Left ventricle myocardium inferior (tissue), 1 donor: ENCODE results near the gene NRG3. TPM values are rescaled to one million over a fixed set of nuclear protein-coding genes. Genes with fewer than 3 reads are reported as not detected.

Experiments used
- DNase-seq: peaks from one replicate; pipeline ENCODE4 v3.0.0-alpha.2; 2020
- H3K27ac ChIP-seq: fragments of 200-600 bp; replicated peaks from 2 replicates; pipeline ENCODE4 v1.8.0; 2021
- H3K27me3 ChIP-seq: fragments of 200-600 bp; 2 replicates; pipeline ENCODE4 v1.8.0; 2021; ENCODE audit warnings: low read depth
- H3K36me3 ChIP-seq: fragments of 200-600 bp; 2 replicates; pipeline ENCODE4 v1.8.0; 2021
- H3K4me1 ChIP-seq: fragments of 200-600 bp; 2 replicates; pipeline ENCODE4 v1.8.0; 2021
- H3K4me3 ChIP-seq: fragments of 200-600 bp; 2 replicates; pipeline ENCODE4 v1.8.0; 2021; ENCODE audit warnings: mild to moderate bottlenecking, moderate library complexity
- H3K9me3 ChIP-seq: fragments of 200-600 bp; replicated peaks from 2 replicates; pipeline ENCODE4 v1.8.0; 2021
- intact Hi-C: fragments of 100-400 bp; cut with micrococcal nuclease; formaldehyde crosslinking; loops from one replicate; pipeline ENCODE4 v1.11.0; 2022
- total RNA-seq: library from RNA; stranded (reverse); fragmentation: NEBNext Ultra II Directional; extraction: Animal tissue kit (Norgen Biotek cat#: 25700); gene quantifications from one replicate; pipeline ENCODE4 v1.2.1, GENCODE V29; 2021
- TF ChIP-seq, protein P1 (sequence below): fragments of 200-600 bp; IDR thresholded peaks from 2 replicates; pipeline ENCODE4 v1.8.0; 2021; ENCODE audit warnings: antibody characterized with exemption, mild to moderate bottlenecking, borderline replicate concordance
- donor health status: DM: no; HTN: yes; CAD: no; lungs with severe emphysema.

Gene NRG3
- total RNA-seq, 1 donor from 2014 or later = 0.11 TPM

DNA sequence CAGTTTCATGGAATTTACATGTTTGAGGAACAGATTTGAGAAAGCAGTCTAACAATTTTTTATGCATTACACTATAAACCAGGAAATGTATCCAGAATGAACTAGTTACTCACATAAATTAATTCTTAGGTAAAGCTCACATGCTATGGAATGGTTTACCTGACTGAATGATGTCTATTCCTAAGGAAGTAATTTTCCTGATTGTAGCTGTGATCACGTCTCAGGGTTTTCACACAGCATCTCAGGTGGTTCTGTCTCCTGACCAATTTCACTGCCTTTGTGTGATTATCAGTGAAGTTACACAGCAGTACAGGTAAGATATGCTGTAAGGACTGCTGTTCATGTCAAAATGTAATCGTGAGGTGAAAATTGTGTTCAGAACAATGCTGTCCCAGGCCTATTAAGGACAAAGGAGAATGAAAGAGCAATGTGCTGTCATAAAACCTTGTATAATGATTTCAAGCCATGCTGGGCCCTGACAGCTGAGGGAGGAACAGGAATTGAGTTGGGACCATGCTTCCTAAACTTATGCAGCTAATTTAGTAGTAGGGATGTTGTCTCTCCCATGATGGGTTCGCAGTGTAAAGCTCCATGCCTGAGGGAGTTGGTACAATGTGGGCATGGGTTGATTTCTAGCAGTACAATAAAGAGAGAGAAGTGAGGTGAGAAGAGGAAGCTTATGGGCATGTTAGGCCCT lies 631.8 kb downstream of the NRG3 start:
- intact Hi-C loops = no loop called here
- H3K36me3 ChIP-seq = no peaks in the 10 kb centered on the region
- H3K27me3 ChIP-seq = no peaks in the 10 kb centered on the region
- H3K4me3 ChIP-seq = no peak overlapping the region
- H3K27ac ChIP-seq = no peak overlapping the region
- no peaks in the 10 kb centered on the region for H3K9me3 ChIP-seq
- H3K4me1 ChIP-seq = no peaks in the 10 kb centered on the region
- TF ChIP-seq, protein P1, sequence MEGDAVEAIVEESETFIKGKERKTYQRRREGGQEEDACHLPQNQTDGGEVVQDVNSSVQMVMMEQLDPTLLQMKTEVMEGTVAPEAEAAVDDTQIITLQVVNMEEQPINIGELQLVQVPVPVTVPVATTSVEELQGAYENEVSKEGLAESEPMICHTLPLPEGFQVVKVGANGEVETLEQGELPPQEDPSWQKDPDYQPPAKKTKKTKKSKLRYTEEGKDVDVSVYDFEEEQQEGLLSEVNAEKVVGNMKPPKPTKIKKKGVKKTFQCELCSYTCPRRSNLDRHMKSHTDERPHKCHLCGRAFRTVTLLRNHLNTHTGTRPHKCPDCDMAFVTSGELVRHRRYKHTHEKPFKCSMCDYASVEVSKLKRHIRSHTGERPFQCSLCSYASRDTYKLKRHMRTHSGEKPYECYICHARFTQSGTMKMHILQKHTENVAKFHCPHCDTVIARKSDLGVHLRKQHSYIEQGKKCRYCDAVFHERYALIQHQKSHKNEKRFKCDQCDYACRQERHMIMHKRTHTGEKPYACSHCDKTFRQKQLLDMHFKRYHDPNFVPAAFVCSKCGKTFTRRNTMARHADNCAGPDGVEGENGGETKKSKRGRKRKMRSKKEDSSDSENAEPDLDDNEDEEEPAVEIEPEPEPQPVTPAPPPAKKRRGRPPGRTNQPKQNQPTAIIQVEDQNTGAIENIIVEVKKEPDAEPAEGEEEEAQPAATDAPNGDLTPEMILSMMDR = no peak
- DNase-seq = no peak

DNA sequence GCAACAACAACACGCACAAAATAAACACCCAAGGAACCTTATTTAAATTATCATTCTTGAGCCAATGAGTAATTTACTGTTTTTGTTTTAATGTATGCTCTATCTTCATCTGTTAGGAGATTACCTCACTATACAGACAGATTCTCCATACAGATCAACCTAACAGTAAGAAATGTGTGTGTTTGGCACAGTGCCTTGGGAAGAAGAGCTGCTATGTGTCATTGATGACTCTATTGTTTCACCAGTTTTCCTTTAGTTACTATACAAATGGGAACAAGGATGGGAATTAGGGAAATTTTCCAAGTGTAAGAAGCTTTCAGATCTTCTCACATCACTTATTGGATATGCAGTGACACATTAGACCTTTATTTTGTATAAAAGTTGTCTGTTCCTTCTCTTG lies 640.3 kb downstream of the NRG3 start:
- no peaks in the 10 kb centered on the region for H3K27me3 ChIP-seq
- TF ChIP-seq, protein P1 = no peak
- intact Hi-C loops = no loop called here
- no peaks in the 10 kb centered on the region for H3K4me1 ChIP-seq
- no peak overlapping the region for H3K27ac ChIP-seq
- no peaks in the 10 kb centered on the region for H3K36me3 ChIP-seq
- DNase-seq = no peak
- H3K9me3 ChIP-seq = peaks cover 18% of the 10 kb centered on the region
- no peak overlapping the region for H3K4me3 ChIP-seq

DNA sequence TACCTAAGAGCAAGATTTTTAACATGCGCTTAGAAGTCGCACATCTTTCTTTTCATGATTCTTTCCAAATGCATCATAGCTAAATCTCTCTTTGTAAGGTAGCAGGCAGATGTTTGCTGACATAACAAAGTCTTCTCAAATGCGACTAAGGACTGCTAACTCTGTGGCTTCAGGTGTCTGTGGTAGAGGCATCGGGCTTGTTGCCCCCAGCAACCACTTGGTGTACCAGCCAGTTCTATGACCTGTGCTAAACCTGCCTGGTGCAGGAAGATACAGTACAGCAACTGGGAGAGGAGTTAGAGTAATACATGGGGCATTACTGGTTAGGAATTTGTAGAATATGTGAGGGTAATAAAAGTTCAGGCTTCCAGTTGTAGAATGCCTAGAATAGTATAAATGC lies 654.1 kb downstream of the NRG3 start:
- Histone ChIP-seq H3K27me3 (no peaks in the 10 kb centered on the region), H3K27ac (no peak overlapping the region)
- TF ChIP-seq, protein P1 = no peak

DNA sequence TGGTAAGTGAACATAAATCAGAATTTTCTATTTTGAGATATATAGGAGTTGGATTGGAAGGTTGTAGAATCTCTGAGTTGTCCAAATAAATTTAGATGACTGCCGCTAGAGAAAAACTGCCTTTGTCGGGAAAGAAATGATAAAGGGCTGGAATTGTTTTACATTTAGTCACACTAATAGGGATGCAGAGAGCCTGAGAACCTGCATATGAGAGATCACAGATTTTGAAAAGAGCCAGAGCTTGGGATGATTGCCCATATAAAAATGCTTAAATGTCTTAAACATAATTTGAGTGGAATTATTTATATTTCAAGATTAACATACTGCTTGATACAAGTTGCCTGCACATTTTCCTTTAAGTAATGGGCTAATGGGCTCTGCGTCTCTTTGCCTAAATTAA lies 660.5 kb downstream of the NRG3 start:
- H3K4me3 ChIP-seq = no peak overlapping the region
- no peaks in the 10 kb centered on the region for H3K4me1 ChIP-seq
- TF ChIP-seq, protein P1 = no peak
- H3K27ac ChIP-seq = no peak overlapping the region
- H3K9me3 ChIP-seq = no peaks in the 10 kb centered on the region
- H3K36me3 ChIP-seq = no peaks in the 10 kb centered on the region
- intact Hi-C loops = no loop called here
- no peak for DNase-seq
- H3K27me3 ChIP-seq = no peaks in the 10 kb centered on the region

More for the DNA sequence above, 654.1 kb downstream of the NRG3 start:
- no peak overlapping the region for H3K4me3 ChIP-seq
- intact Hi-C loops = no loop called here
- H3K36me3 ChIP-seq = no peaks in the 10 kb centered on the region
- H3K9me3 ChIP-seq = no peaks in the 10 kb centered on the region
- no peaks in the 10 kb centered on the region for H3K4me1 ChIP-seq
- DNase-seq = no peak

DNA sequence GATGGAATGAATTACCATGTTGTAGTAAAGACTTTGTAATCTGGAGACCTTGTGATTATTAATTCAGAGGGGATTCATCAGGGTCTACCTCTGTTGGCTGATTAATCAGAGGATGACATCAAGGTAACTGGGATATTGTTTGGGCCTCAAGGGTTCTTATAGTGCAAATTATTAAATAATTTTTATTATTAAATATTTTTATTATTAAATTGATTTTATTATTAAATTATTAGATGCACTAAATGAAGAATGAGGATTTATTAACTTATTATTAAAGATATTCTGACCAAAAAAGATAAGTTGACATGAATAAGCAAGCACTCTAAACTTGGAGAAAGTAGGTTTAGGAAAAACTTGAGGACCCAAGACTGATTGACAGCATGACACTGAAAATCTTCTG lies 661.7 kb downstream of the NRG3 start:
- no peak overlapping the region for H3K27ac ChIP-seq
- no peak for DNase-seq
- H3K27me3 ChIP-seq = no peaks in the 10 kb centered on the region
- H3K4me3 ChIP-seq = no peak overlapping the region
- H3K36me3 ChIP-seq = no peaks in the 10 kb centered on the region
- no peaks in the 10 kb centered on the region for H3K9me3 ChIP-seq
- no peaks in the 10 kb centered on the region for H3K4me1 ChIP-seq
- TF ChIP-seq, protein P1 = no peak
- intact Hi-C loops = no loop called here
